GM12878 (cell line): ENCODE results near the gene PLD3.

Experiments used
- CHD1 ChIP-seq: IDR thresholded peaks from 2 replicates; pipeline ENCODE4 v1.6.1; 2012; ENCODE audit warnings: low read depth, low read length, improper control_type of control experiment
- CTCF ChIP-seq, 3 experiments: IDR thresholded peaks in 2 of 3; conservative IDR thresholded peaks in 1 of 3; 2 replicates each; pipeline ENCODE4 v1.5.1; 2011; ENCODE audit warnings: low read depth in 3 of 3, low read length in 3 of 3, mild to moderate bottlenecking in 3 of 3, control low read depth in 2 of 3, moderate library complexity in 2 of 3, inconsistent platforms in 1 of 3, mixed read lengths in 1 of 3; ENCODE audit not compliant: control insufficient read depth in 2 of 3, insufficient read depth in 1 of 3; ENCODE audit errors: extremely low read depth in 1 of 3
- FOS ChIP-seq: IDR thresholded peaks from 3 replicates; pipeline ENCODE4 v1.6.1; 2011; ENCODE audit warnings: borderline replicate concordance; ENCODE audit not compliant: insufficient read length; ENCODE audit errors: extremely low read depth
- MXI1 ChIP-seq: fragments of 150-350 bp; IDR thresholded peaks from 2 replicates; pipeline ENCODE4 v1.6.1; 2011; ENCODE audit warnings: low read depth, mild to moderate bottlenecking, inconsistent platforms, low read length, improper control_type of control experiment
- POLR2A ChIP-seq: IDR thresholded peaks from 2 replicates; pipeline ENCODE4 v1.6.1; 2011; ENCODE audit warnings: low read depth, mild to moderate bottlenecking, low read length
- RAD21 ChIP-seq: IDR thresholded peaks from 2 replicates; pipeline ENCODE4 v1.6.1; 2011; ENCODE audit warnings: mild to moderate bottlenecking, low read depth, low read length, moderate library complexity; ENCODE audit not compliant: insufficient read depth
- TCF12 ChIP-seq: IDR thresholded peaks from 2 replicates; pipeline ENCODE4 v1.6.1; 2011; ENCODE audit warnings: low read depth, mild to moderate bottlenecking, low read length

GRCh38 chr19:40360708-40361241, 12.3 kb downstream of the PLD3 start:
- TF ChIP-seq FOS (no peak), CHD1 (no peak), TCF12 (no peak), CTCF (IDR thresholded peaks at IDR 0.05 in 2 of 3, conservative IDR thresholded peaks at IDR 0.05 in 1 of 3; ENCODE audit: control insufficient read depth in 2 of 3, extremely low read depth in 1 of 3, insufficient read depth in 1 of 3, low read depth in 3 of 3, low read length in 3 of 3) (no peak), RAD21 (no peak), POLR2A (no peak), MXI1 (no peak)
